HEK293 (cell line): Measurements from ENCODE around the gene COQ10A.
A peak's percentile ranks its signal among the peaks of the same experiment; 100 is the strongest.
"Not testable (repeated sequence)": the region's sequence is repeated elsewhere in the genome, so short reads cannot be mapped to it uniquely, and the experiment has no call there.

ENCODE experiments used
- CTCF ChIA-PET: fragments of 350-600 bp; formaldehyde crosslinking; extraction: SDS; loops from one replicate; lab custom pipeline; 2021; ENCODE audit warnings: antibody characterized with exemption; lab: Yijun Ruan, JAX
- POLR2A ChIA-PET: fragments of 300-600 bp; formaldehyde crosslinking; extraction: SDS; loops from one replicate; lab custom pipeline; 2020; ENCODE audit warnings: antibody characterized with exemption, inconsistent platforms; lab: Yijun Ruan, JAX
- H3K27ac ChIP-seq: fragments of 200-500 bp; sonication (Bioruptor generic); 2 replicates; pipeline ENCODE4 v1.5.1; 2014; ENCODE audit warnings: low read depth, low read length, control low read depth, inconsistent platforms; ENCODE audit errors: extremely low read depth
- H3K36me3 ChIP-seq, 2 experiments: fragments of 200-500 bp in 1 of 2; sonication (Bioruptor generic) in 1 of 2; 1 replicate in 1 of 2; 2 replicates in 1 of 2; pipeline ENCODE4 v1.5.1; 2014 to 2017; ENCODE audit warnings: inconsistent platforms in 2 of 2, low read length in 2 of 2; ENCODE audit not compliant: control insufficient read depth in 2 of 2, insufficient read depth in 1 of 2
- H3K4me1 ChIP-seq: fragments of 200-500 bp; sonication (Bioruptor generic); 2 replicates; pipeline ENCODE4 v1.5.1; 2014; ENCODE audit warnings: mild to moderate bottlenecking, low read length, inconsistent platforms; ENCODE audit not compliant: control insufficient read depth, insufficient read depth
- H3K4me3 ChIP-seq: 2 replicates; pipeline ENCODE4 v1.5.1; 2011; ENCODE audit warnings: low read depth, mild to moderate bottlenecking, control low read depth, low read length, moderate library complexity
- H3K9me3 ChIP-seq: fragments of 200-500 bp; sonication (Bioruptor generic); 2 replicates; pipeline ENCODE4 v1.5.1; 2014; ENCODE audit warnings: low read depth, low read length, inconsistent platforms; ENCODE audit not compliant: control insufficient read depth, insufficient read depth
- CTCF ChIP-seq: fragments of 450-650 bp; formaldehyde crosslinking; IDR thresholded peaks from 2 replicates; pipeline ENCODE4 v1.5.1; 2016; ENCODE audit warnings: missing biosample characterization, missing genetic modification characterization
- EGR2 ChIP-seq: fragments of 450-650 bp; formaldehyde crosslinking; IDR thresholded peaks from 2 replicates; pipeline ENCODE4 v1.5.1; 2016; ENCODE audit warnings: low read depth, missing biosample characterization, missing genetic modification characterization
- PATZ1 ChIP-seq: fragments of 450-650 bp; formaldehyde crosslinking; IDR thresholded peaks from 2 replicates; pipeline ENCODE4 v1.5.1; 2016; ENCODE audit warnings: missing biosample characterization, missing genetic modification characterization
- PRDM10 ChIP-seq: fragments of 450-650 bp; formaldehyde crosslinking; IDR thresholded peaks from 2 replicates; pipeline ENCODE4 v1.5.1; 2016; ENCODE audit warnings: missing biosample characterization, missing genetic modification characterization
- SCRT2 ChIP-seq: fragments of 450-650 bp; formaldehyde crosslinking; IDR thresholded peaks from 2 replicates; pipeline ENCODE4 v1.5.1; 2016; ENCODE audit warnings: missing biosample characterization, missing genetic modification characterization
- ZBTB7A ChIP-seq: fragments of 450-650 bp; formaldehyde crosslinking; IDR thresholded peaks from 2 replicates; pipeline ENCODE4 v1.5.1; 2016; ENCODE audit warnings: low read depth, missing biosample characterization, missing genetic modification characterization
- ZNF121 ChIP-seq: fragments of 450-650 bp; formaldehyde crosslinking; IDR thresholded peaks from 2 replicates; pipeline ENCODE4 v1.5.1; 2016; ENCODE audit warnings: missing biosample characterization, missing genetic modification characterization
- ZNF37A ChIP-seq: fragments of 450-650 bp; IDR thresholded peaks from 2 replicates; pipeline ENCODE4 v1.5.1; 2018; ENCODE audit warnings: missing biosample characterization, missing genetic modification characterization
- ZNF404 ChIP-seq: fragments of 450-650 bp; formaldehyde crosslinking; IDR thresholded peaks from 2 replicates; pipeline ENCODE4 v1.5.1; 2017; ENCODE audit warnings: missing biosample characterization, missing genetic modification characterization
- ZNF558 ChIP-seq: fragments of 450-650 bp; formaldehyde crosslinking; IDR thresholded peaks from 2 replicates; pipeline ENCODE4 v1.5.1; 2016; ENCODE audit warnings: missing biosample characterization, missing genetic modification characterization
- ZNF654 ChIP-seq: fragments of 450-650 bp; formaldehyde crosslinking; IDR thresholded peaks from 2 replicates; pipeline ENCODE4 v1.5.1; 2016; ENCODE audit warnings: low read depth, missing biosample characterization, missing genetic modification characterization
- ZNF76 ChIP-seq: fragments of 450-650 bp; formaldehyde crosslinking; IDR thresholded peaks from 2 replicates; pipeline ENCODE4; 2016; ENCODE audit warnings: low read depth, missing biosample characterization, missing genetic modification characterization, borderline replicate concordance
- ZNF843 ChIP-seq: fragments of 450-650 bp; formaldehyde crosslinking; IDR thresholded peaks from 2 replicates; pipeline ENCODE4 v1.5.1; 2016; ENCODE audit warnings: missing biosample characterization, missing genetic modification characterization
- TF ChIP-seq, protein P1 (sequence below): fragments of 450-650 bp; IDR thresholded peaks from 2 replicates; pipeline ENCODE4 v1.5.1; 2018; ENCODE audit warnings: missing biosample characterization, mild to moderate bottlenecking, missing genetic modification characterization

Gene COQ10A

GRCh38 chr12:56271031-56271430 is 4.3 kb downstream of the COQ10A start (continued):
- TF ChIP-seq PRDM10 (peak; percentile 54), ZBTB7A (tag by site-specific recombination) (no peak), ZNF654 (tag by site-specific recombination) (peak; percentile 24; the same call in 1 of the 2 replicates), ZNF121 (tag by site-specific recombination) (no peak), ZNF37A (tag by site-specific recombination) (no peak), PATZ1 (no peak), ZNF843 (no peak), ZNF76 (tag by site-specific recombination) (no peak), ZNF558 (no peak), EGR2 (no peak), CTCF (tag by site-specific recombination) (0 out of 2 replicates have a peak, but pooled peaks have one; percentile 37)
- TF ChIP-seq, protein P1, sequence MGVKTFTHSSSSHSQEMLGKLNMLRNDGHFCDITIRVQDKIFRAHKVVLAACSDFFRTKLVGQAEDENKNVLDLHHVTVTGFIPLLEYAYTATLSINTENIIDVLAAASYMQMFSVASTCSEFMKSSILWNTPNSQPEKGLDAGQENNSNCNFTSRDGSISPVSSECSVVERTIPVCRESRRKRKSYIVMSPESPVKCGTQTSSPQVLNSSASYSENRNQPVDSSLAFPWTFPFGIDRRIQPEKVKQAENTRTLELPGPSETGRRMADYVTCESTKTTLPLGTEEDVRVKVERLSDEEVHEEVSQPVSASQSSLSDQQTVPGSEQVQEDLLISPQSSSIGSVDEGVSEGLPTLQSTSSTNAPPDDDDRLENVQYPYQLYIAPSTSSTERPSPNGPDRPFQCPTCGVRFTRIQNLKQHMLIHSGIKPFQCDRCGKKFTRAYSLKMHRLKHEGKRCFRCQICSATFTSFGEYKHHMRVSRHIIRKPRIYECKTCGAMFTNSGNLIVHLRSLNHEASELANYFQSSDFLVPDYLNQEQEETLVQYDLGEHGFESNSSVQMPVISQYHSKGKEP (tag by site-specific recombination): no peak
- TF ChIP-seq, all 188 proteins: peak for 3

DNA sequence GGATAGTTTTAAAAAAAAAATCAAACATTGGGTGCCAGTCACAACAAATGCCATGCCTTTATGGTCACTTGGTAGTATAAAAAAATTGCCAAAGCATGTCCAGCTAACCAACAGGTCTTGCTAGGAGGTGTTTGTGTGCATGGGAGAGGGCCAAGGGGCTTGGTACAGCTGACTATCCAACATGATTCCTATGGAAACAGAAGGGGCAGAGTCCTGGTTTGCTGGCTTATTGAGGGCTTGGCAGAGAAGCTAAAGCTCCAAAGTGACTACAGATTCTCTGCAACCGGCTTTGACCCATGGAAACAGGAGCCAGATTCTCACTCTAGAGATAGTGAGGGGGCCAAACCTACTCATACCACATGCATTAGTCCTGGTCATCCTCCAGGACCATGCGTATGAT is 5.7 kb downstream of the COQ10A start:
- H3K27ac ChIP-seq, H3K4me3 ChIP-seq, H3K9me3 ChIP-seq, H3K4me1 ChIP-seq: not testable (repeated sequence)
- peaks cover 42 to 83% of the 10 kb centered on the region in 2 experiments for H3K36me3 ChIP-seq
- ChIA-PET POLR2A (interaction anchor here (1.0 to 1.3 kb wide), 2 partner anchors 13 to 27 kb away, joined by 4 read pairs; no protein-coding TSS in a partner anchor), CTCF (interaction anchor here (0.6 to 0.7 kb wide), 3 partner anchors 13 to 323 kb away, joined by 3 to 4 read pairs (median 4); no protein-coding TSS in a partner anchor)
- TF ChIP-seq SCRT2 (tag by site-specific recombination): peak; percentile 16; the same call in 1 of the 2 replicates

- no peak overlapping the region for H3K27ac ChIP-seq
- H3K4me3 ChIP-seq: no peak overlapping the region
- TF ChIP-seq ZNF121 (tag by site-specific recombination) (peak; percentile 92), ZNF404 (tag by site-specific recombination) (no peak)
- H3K9me3 ChIP-seq: no peaks in the 10 kb centered on the region
- H3K36me3 ChIP-seq: peaks cover 61 to 94% of the 10 kb centered on the region in 2 experiments
- H3K4me1 ChIP-seq: no peaks in the 10 kb centered on the region
- CTCF ChIA-PET: interaction anchor here (0.6 to 1.2 kb wide), 3 partner anchors 11 to 1861 kb away, joined by 3 to 8 read pairs (median 3); no protein-coding TSS in a partner anchor
- POLR2A ChIA-PET: no interaction called here
These were observed 7.6 kb downstream of the COQ10A start for GRCh38 chr12:56274299-56274698.
